ENCODE results near the gene FAM163A.

FAM163A gene

GRCh38 chr1:179743679-179744400 is 749 bp downstream of the FAM163A start:
- H3K27ac Mint-ChIP-seq, result no peak overlapping the region
- H3K4me1 Mint-ChIP-seq (ENCODE audit: low read depth), result peaks cover 2% of the 10 kb centered on the region
- no peak overlapping the region for H3K4me3 Mint-ChIP-seq
- no peaks in the 10 kb centered on the region for H3K9me3 Mint-ChIP-seq
- H3K27me3 Mint-ChIP-seq (ENCODE audit: low read depth), result peaks cover 69% of the 10 kb centered on the region
- no peaks in the 10 kb centered on the region for H3K36me3 Mint-ChIP-seq (ENCODE audit: low read depth)

DNA sequence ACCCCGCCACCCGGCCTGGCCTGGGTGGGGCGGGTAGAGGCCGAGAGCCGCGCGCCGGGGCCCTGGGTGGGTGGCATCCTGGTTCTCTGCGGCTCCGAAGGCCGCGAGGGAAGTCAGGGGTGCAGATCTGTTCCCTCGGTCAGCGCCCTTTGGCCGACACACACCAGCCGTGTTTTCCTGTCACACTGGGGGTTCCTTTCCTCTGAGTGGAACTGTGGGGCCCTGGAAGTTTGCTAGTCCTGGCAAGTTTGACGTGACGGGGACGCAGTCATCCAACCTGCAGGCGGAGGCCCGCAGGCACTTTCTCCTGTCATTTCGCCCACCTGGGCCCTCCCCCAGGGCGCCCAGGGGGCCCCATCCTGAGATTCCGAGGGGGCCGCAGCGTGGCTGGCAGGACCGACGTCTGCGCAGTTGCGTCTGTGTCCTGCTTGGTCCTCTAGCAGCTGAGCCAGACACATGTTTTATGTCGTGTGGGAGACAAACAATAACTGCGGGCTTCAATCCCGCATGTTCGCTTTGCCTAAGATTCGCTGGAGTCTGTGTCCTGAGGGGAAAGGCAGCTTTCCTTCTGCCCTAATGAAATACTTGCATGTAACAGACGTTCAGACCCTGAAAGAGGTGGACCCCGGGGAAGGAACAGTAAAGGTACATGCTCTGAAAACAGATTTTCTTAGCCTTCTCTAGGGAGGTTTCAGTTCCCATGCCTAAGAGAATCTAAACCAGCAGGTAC is 1.5 kb downstream of the FAM163A start:
- H3K27ac Mint-ChIP-seq, result no peak overlapping the region
- no peak overlapping the region for H3K4me3 Mint-ChIP-seq
- no peaks in the 10 kb centered on the region for H3K9me3 Mint-ChIP-seq
- H3K36me3 Mint-ChIP-seq (ENCODE audit: low read depth), result no peaks in the 10 kb centered on the region
- H3K27me3 Mint-ChIP-seq (ENCODE audit: low read depth), result peaks cover 65% of the 10 kb centered on the region
- H3K4me1 Mint-ChIP-seq (ENCODE audit: low read depth), result peaks cover 2% of the 10 kb centered on the region

- Mint-ChIP-seq H3K27me3 (ENCODE audit: low read depth) (peaks cover 65% of the 10 kb centered on the region), H3K4me3 (no peak overlapping the region), H3K36me3 (ENCODE audit: low read depth) (no peaks in the 10 kb centered on the region), H3K27ac (no peak overlapping the region), H3K4me1 (ENCODE audit: low read depth) (peaks cover 2% of the 10 kb centered on the region), H3K9me3 (no peaks in the 10 kb centered on the region)
Measured at GRCh38 chr1:179745131-179745611, 2.1 kb downstream of the FAM163A start.

GRCh38 chr1:179745743-179746142 is 2.7 kb downstream of the FAM163A start:
- Mint-ChIP-seq H3K27ac (no peak overlapping the region), H3K9me3 (no peaks in the 10 kb centered on the region), H3K4me3 (no peak overlapping the region), H3K4me1 (ENCODE audit: low read depth) (peaks cover 2% of the 10 kb centered on the region), H3K27me3 (ENCODE audit: low read depth) (peaks cover 64% of the 10 kb centered on the region), H3K36me3 (ENCODE audit: low read depth) (no peaks in the 10 kb centered on the region)

GRCh38 chr1:179747611-179748010 is 4.5 kb downstream of the FAM163A start:
- H3K27me3 Mint-ChIP-seq (ENCODE audit: low read depth), result peaks cover 54% of the 10 kb centered on the region

DNA sequence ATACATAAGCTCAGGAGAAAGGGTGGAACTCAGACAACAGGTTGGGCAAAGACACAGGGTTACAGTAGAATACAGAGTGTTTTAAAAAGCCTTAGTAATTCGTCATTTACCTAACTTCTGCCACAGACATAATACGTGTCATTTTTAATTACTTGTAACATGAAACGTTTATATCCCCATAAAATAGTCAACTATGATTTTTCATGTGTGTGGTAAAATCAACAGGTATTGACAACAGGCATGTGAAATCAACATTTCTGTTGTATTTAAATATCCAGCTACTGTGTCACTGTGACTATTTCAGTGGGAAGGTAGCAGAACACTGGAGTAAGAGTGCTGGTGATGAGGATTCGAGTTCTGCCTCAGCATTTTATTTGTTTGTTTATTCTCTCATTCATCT is 5.7 kb downstream of the FAM163A start:
- no peaks in the 10 kb centered on the region for H3K36me3 Mint-ChIP-seq (ENCODE audit: low read depth)
- no peaks in the 10 kb centered on the region for H3K9me3 Mint-ChIP-seq
- no peak overlapping the region for H3K4me3 Mint-ChIP-seq
- no peak overlapping the region for H3K27ac Mint-ChIP-seq
- no peaks in the 10 kb centered on the region for H3K4me1 Mint-ChIP-seq (ENCODE audit: low read depth)
- peaks cover 53% of the 10 kb centered on the region for H3K27me3 Mint-ChIP-seq (ENCODE audit: low read depth)

More at GRCh38 chr1:179747611-179748010, 4.5 kb downstream of the FAM163A start:
- H3K36me3 Mint-ChIP-seq (ENCODE audit: low read depth), result no peaks in the 10 kb centered on the region
- H3K27ac Mint-ChIP-seq, result no peak overlapping the region
- no peak overlapping the region for H3K4me3 Mint-ChIP-seq
- H3K4me1 Mint-ChIP-seq (ENCODE audit: low read depth), result peaks cover 2% of the 10 kb centered on the region
- H3K9me3 Mint-ChIP-seq, result no peaks in the 10 kb centered on the region

DNA sequence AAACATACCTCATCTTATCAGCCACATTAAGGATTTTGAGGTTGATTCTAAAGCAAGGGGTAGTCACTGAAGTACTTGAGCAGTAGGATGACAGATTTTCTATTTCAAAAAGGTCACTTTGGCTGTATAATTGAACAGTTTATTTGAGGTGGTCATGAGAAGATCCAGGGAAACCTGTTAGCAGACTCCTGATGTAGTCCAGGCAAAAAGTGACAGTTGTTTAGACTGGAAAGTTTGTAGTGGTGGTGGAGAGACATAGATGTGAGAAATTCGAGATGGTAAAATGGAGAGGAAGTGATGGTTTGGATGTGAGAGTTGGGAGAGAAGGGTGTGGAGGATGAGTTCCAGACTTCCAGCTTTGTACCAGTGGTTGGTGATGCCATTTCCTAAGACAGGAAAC is 7.5 kb downstream of the FAM163A start:
- peaks cover 41% of the 10 kb centered on the region for H3K27me3 Mint-ChIP-seq (ENCODE audit: low read depth)
- H3K27ac Mint-ChIP-seq, result no peak overlapping the region
- no peaks in the 10 kb centered on the region for H3K4me1 Mint-ChIP-seq (ENCODE audit: low read depth)
- no peak overlapping the region for H3K4me3 Mint-ChIP-seq
- H3K36me3 Mint-ChIP-seq (ENCODE audit: low read depth), result no peaks in the 10 kb centered on the region
- no peaks in the 10 kb centered on the region for H3K9me3 Mint-ChIP-seq

DNA sequence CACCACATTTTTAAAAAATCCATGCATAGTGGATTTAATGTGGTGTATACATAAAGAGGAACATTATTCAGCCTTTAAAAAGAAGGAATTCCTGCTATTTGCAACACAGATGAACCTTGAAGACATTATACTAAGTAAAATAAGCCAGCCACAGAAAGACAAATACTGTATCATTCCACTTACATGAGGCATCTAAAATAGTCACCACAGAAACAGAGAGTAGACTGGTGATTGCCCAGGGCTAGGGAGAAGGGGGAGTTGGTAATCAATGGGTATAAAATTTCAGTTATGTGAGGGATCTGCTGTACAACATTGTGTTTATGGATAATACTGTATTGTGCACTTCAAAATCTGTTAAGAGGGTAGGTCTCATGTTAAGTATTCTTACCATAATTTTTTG is 10.0 kb downstream of the FAM163A start:
- Mint-ChIP-seq H3K27ac (no peak overlapping the region), H3K9me3 (no peaks in the 10 kb centered on the region), H3K4me3 (no peak overlapping the region)

GRCh38 chr1:179754041-179754624 is 11.0 kb downstream of the FAM163A start:
- H3K9me3 Mint-ChIP-seq, result no peaks in the 10 kb centered on the region
- H3K4me1 Mint-ChIP-seq (ENCODE audit: low read depth), result no peaks in the 10 kb centered on the region
- H3K27ac Mint-ChIP-seq, result no peak overlapping the region
- H3K27me3 Mint-ChIP-seq (ENCODE audit: low read depth), result peaks cover 26% of the 10 kb centered on the region
- no peaks in the 10 kb centered on the region for H3K36me3 Mint-ChIP-seq (ENCODE audit: low read depth)
- no peak overlapping the region for H3K4me3 Mint-ChIP-seq

More for the DNA sequence above, 10.0 kb downstream of the FAM163A start:
- Mint-ChIP-seq H3K27me3 (ENCODE audit: low read depth) (peaks cover 21% of the 10 kb centered on the region), H3K4me1 (ENCODE audit: low read depth) (no peaks in the 10 kb centered on the region), H3K36me3 (ENCODE audit: low read depth) (no peaks in the 10 kb centered on the region)

DNA sequence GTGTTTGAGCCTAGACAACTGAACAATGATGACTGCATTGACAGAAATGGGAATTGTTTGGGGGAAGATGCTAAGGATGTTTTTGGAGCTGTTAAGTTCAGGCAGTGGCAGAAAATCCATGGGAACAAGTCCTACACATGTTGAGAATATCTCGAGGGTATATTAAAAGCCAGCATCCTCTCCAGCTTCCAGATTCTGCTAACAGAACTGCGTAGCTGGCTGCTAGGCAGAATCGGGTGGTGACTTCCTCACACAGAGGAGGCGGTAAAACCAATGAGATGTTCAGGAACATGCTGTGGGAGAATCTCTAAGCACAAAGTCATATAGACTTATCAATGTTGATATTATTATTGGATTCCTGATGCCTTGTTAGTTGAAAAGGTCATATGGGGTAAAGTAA is 14.8 kb downstream of the FAM163A start:
- H3K4me3 Mint-ChIP-seq, result no peak overlapping the region
- H3K9me3 Mint-ChIP-seq, result no peaks in the 10 kb centered on the region
- H3K27ac Mint-ChIP-seq, result no peak overlapping the region
- H3K27me3 Mint-ChIP-seq (ENCODE audit: low read depth), result peaks cover 19% of the 10 kb centered on the region
- no peaks in the 10 kb centered on the region for H3K36me3 Mint-ChIP-seq (ENCODE audit: low read depth)
- H3K4me1 Mint-ChIP-seq (ENCODE audit: low read depth), result no peaks in the 10 kb centered on the region

DNA sequence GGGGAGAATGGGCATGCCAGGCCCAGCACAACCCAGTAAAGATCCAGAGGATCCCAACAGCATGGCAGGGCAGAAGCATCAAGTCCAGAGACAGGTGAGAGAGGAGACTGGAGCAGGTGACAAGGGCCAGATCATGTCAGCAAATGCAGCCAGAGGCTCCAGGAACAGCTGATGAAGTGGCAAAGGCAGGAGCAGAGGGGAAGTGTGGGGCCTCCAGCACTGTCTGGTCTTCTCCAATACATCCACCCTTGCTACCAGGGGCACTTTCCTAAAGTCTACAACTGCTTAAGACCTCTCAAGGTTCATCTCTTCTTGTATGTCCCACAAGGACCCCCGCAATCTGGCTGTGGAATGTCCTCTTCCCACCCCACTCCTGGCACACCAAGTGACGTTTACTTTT is 17.4 kb downstream of the FAM163A start:
- H3K4me3 Mint-ChIP-seq, result no peak overlapping the region
- H3K9me3 Mint-ChIP-seq, result no peaks in the 10 kb centered on the region
- H3K27me3 Mint-ChIP-seq (ENCODE audit: low read depth), result peaks cover 15% of the 10 kb centered on the region
- no peaks in the 10 kb centered on the region for H3K36me3 Mint-ChIP-seq (ENCODE audit: low read depth)
- H3K4me1 Mint-ChIP-seq (ENCODE audit: low read depth), result no peaks in the 10 kb centered on the region
- no peak overlapping the region for H3K27ac Mint-ChIP-seq

GRCh38 chr1:179761296-179761695 is 18.2 kb downstream of the FAM163A start:
- Mint-ChIP-seq H3K4me1 (ENCODE audit: low read depth) (no peaks in the 10 kb centered on the region), H3K27ac (no peak overlapping the region), H3K36me3 (ENCODE audit: low read depth) (no peaks in the 10 kb centered on the region), H3K4me3 (no peak overlapping the region), H3K27me3 (ENCODE audit: low read depth) (peaks cover 15% of the 10 kb centered on the region), H3K9me3 (no peaks in the 10 kb centered on the region)

- H3K27ac Mint-ChIP-seq, result no peak overlapping the region
- no peaks in the 10 kb centered on the region for H3K9me3 Mint-ChIP-seq
- no peak overlapping the region for H3K4me3 Mint-ChIP-seq
- peaks cover 15% of the 10 kb centered on the region for H3K27me3 Mint-ChIP-seq (ENCODE audit: low read depth)
- H3K36me3 Mint-ChIP-seq (ENCODE audit: low read depth), result no peaks in the 10 kb centered on the region
- H3K4me1 Mint-ChIP-seq (ENCODE audit: low read depth), result no peaks in the 10 kb centered on the region
Measured at GRCh38 chr1:179761846-179762640, 19.0 kb downstream of the FAM163A start.

DNA sequence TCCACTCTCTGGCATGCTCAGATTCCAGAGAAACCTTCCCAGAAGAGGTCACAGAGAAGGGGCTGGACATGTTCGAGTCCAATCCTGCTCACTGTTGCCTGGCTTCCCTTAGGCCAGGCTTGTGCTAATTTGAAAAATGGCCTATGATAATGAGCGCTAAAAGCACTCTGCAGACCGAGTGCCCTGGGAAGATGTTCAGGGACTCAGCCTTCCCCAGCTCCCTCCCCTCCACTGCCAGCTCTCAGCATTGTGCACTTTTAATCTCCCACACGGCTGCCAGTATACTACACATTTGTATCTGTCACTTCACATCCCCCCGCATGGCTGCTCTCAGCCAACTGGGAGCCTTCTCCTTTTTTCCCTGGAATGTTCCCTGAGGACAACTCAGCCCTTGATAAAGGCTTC is 24.1 kb downstream of the FAM163A start:
- Mint-ChIP-seq H3K4me3 (no peak overlapping the region), H3K4me1 (ENCODE audit: low read depth) (no peaks in the 10 kb centered on the region), H3K27ac (no peak overlapping the region), H3K27me3 (ENCODE audit: low read depth) (no peaks in the 10 kb centered on the region), H3K36me3 (ENCODE audit: low read depth) (no peaks in the 10 kb centered on the region), H3K9me3 (no peaks in the 10 kb centered on the region)
